Measurements from ENCODE around the gene TAF12. TPM values are rescaled to one million over a fixed set of nuclear protein-coding genes. Genes with fewer than 3 reads are reported as not detected.
A peak's percentile ranks its signal among the peaks of the same experiment; 100 is the strongest.
"Not testable (repeated sequence)": the region's sequence is repeated elsewhere in the genome, so short reads cannot be mapped to it uniquely, and the experiment has no call there.

Gene TAF12, protein sequence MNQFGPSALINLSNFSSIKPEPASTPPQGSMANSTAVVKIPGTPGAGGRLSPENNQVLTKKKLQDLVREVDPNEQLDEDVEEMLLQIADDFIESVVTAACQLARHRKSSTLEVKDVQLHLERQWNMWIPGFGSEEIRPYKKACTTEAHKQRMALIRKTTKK
- 16.5 TPM for total RNA-seq

DNA sequence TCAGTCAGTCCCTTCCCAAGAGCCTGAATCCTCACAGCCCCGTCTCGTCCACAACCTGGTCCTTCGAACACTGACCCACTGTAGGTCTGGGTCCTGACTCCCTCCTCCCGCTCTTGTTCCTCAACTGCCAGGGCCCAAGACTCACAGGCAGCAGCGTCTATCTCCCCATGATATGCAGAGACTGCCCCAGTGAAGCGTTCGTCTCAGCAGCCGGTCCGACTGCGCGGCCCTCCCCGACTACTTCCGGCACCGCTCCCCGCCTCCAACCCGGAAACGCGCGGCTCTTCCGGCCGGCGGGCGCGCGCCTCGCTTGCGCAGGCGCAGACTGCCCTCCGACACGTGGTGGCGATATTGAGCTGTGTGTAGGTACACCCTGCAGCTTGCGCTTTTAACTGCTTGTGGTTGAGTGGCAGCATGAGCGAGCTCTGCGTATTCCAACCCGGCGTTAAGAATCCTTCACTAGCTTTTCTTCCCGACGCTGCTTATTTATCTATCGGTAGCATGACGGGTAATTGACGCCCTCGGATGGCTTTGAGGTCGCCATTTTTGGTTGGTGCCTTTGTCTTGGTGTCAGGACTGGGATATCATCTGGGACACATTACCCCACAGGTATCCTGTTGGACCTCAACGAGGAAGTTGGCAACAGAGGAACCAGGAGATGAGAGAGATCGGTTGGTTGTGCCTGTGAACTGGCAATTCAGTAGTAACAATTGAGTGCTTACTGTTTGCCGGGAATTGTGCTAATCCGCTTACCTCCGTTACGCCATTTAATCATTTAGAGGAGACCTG is at the start of gene TAF12:
TSS of gene TAF12 (minus strand) at position 221 of the 789 bp plus-strand sequence. CDS start 20,986 bp downstream, outside the sequence.
- peak; percentile 95 for ATAC-seq

DNA sequence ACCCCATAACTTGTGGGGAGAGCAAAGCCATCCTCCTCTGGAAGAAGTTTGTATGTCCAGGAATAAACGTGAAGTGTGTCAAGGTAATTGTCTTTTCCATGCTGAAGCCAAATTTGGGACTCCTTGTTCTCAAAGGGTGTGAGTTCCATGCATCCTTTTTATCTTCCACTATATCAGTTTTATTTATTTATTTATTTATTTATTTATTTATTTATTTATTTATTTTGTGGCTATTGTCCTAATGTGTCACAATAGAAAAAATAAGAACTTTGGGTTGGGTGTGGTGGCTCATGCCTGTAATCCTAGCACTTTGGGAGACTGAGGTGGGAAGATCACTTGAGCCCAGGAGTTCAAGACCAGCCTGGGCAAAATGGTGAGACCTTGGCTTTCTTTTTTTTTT is 48.8 kb upstream of the TAF12 start:
- ATAC-seq: not testable (repeated sequence)

DNA sequence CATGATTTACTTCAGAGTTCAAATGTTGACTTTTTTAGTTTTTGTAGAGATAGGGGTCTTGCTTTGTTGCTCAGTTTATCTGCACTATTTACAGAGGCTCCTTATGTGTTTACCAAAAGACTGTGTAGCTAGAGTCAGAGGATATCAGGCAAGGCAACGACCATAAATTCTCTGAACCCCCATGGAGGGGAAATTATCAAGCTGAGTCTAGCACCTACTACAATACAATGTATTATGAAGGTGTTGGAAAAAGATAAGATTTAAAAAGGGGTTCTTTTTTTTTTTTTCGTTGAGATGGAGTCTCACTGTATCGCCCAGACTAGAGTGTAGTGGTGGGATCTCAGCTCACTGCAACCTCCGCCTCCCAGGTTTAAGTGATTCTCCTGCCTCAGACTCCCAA is 42.1 kb upstream of the TAF12 start:
- ATAC-seq: no peak

DNA sequence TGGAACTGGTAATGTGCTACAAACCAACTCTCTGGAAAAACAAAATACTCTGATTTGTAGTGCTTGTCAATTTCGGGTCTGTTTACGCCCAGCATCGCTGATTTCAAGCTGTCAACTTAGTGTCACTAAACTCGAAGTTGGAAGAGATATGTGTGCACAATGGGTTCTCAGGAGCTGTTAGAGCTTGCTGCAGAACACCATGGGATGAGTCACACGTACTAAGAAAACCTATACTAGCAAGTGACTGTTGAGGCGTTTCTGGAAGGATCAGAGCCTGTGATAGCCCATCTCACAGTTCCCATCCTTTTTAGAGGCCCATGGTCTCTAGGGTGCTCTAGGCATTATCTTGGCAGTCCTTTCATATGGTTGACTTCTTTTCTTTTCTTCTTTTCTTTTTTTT is 40.0 kb upstream of the TAF12 start:
- ATAC-seq: peak; percentile 75

DNA sequence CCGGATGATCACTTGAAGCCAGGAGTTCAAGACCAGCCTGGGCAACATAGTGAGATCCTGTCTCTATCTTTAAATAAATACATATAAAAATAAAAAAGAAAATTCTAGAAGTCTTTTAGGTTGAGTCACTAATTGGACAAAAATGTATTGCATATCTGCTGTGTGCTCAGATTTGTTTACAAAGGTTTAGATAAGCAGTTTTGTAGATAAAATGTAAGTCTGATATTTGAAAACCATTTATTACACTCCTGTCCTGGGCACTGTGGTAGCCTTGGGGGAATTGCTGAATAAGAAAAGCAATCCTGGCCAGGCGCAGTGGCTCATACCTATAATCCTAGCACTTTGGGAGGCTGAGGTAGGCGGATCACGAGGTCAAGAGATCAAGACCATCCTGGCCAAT is 37.3 kb upstream of the TAF12 start:
- no peak for ATAC-seq

DNA sequence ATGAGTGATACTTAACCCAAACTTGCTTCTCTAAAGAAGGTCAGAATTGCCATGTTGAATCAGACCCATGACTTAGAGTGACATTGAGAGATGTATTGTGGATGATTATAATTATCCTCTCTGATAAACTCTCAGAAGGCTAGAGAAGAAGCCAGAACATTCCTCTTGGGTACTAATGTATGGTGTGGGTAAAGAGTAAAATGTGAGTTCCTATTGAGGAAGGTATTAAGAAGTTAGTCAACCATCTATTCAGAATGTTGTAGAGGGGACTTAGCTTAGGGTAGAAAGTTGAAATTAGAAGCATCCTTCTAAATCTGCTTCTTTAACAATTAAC is 33.0 kb upstream of the TAF12 start:
- no peak for ATAC-seq

DNA sequence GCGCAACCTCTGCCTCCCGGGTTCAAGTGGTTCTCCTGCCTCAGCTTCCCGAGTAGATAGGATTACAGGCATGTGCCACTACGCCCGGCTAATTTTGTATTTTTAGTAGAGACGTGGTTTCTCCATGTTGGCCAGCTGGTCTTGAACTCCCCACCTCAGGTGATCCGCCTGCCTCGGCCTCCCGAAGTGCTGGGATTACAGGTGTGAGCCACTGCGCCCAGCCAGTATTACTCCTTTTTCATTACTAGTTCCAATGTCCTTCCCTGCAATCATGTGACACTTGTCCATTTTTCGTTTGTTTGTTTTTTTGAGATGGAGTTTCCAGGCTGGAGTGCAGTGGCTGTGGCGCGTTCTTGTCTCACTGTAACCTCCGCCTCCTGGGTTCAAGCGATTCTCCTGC is 30.1 kb upstream of the TAF12 start:
- ATAC-seq: not testable (repeated sequence)

DNA sequence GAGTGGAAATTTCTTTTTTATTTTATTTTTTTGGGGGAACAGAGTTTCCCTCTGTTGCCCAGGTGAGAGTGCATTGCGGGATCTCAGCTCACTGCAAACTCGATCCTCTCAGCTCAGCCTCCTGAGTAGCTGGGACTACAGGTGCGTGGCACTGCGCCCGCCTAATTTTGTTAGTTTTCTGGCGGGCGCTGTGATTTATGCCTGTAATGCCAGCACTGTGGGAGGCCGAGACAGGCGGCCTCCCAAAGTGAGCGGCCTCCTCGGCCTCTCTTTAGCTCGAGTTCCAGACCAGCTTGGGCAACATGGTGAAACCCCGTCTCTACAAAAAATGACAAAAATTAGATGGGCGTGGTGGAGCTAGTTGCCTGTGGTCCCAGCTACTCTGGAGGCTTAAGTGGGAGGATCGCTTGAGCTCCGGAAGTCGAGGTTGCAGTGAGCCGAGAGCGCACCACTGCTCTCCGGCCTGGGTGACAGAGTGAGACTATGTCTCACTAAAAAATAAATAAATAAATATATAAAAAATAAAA is 28.4 kb upstream of the TAF12 start:
- ATAC-seq: no peak

DNA sequence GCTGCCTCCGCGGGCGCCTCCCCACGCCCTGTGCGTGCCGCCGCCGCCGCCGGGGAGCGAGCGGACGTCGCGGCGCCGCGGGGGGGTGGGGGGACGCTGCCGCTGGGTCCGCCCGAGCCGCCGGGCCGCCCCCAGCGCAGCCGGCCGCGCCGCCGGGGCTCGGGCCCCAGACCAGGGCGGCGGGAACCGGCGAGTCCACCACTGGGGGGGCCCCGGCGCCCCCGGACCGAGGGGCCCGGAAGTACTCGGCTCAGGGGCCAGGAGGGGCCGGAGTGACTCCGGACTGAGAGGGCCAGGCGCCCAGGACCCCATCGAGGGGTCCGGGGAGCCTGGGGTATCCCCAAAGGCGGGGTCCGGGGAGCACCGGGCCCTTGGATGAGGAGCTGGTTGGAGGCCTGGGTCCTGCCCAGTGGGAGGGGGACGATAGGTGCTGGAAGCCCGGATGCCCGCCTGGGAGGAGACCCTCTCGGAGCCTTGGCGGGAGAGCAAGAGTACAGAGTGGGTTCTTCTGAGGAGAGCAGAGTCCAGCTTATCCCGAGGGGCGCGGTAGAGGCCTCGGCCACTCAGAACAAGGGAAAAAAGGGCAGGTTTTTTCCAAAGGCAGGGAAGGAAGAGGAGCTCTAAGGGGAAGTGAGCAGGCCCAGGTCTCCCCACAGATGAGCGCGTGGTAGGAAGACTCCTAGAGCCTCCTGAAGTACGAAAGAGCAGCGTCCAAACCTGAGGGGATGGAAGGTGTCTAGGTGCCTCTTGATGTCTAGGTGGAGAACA is 26.3 kb upstream of the TAF12 start:
- ATAC-seq: peak; percentile 74

DNA sequence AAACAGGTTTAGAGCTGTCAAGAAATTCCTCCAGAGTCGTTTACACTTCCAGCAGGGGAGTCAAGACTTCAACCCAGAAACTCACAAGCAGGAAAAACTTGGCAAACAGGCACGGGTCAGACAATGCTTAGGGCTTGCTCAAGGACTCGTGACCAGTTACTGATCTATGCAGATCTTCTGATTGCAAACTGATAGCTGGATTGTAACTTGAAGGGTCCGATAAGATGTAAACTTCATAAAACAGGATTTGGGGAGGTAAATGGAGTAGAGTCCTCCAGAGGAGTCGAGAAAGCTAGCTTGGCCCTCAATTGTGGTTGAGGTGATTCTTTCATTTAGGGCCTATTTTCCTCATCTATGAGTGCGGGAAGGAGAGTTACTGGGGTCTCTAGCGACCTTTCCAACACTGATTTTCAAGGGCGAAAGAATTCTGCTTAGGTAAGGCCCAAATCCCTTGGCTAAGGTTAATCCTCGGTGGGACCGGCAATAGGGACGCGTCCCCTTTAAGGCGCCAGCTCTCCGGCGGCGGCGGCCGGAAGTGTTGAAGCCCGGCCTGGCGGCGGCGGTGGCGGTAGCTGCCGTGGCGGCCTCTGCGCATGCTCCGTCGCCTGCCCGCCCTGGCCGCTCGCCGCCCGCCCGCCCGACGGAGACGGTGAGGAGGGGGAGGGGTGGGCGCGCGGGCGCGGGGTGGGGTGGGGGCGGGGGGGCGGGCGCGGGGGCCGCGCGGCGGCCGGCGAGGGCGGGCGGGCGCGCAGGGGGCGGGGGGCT is 25.5 kb upstream of the TAF12 start, which contains the start of gene GMEB1:
TSS of gene GMEB1 (plus strand) at position 594 of the 765 bp plus-strand sequence. CDS start 14,829 bp downstream, outside the sequence.
- ATAC-seq: peak; percentile 86

DNA sequence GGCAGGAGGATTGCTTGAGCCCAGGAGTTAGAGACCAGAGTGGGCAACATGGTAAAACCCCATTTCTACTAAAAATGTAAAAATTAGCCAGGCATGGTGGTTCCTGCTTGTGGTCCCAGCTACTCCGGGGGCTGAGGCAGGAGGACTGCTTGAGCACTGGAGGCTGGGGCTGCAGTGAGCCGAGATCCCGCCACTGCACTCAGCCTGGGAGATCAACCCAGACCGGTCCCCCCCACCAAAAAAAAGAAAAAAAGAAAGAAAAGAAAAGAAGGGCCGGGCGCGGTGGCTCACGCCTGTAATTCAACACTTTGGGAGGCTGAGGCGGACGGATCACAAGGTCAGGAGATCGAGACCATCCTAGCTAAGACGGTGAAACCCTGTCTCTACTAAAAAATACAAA is 23.9 kb upstream of the TAF12 start:
- no peak for ATAC-seq

DNA sequence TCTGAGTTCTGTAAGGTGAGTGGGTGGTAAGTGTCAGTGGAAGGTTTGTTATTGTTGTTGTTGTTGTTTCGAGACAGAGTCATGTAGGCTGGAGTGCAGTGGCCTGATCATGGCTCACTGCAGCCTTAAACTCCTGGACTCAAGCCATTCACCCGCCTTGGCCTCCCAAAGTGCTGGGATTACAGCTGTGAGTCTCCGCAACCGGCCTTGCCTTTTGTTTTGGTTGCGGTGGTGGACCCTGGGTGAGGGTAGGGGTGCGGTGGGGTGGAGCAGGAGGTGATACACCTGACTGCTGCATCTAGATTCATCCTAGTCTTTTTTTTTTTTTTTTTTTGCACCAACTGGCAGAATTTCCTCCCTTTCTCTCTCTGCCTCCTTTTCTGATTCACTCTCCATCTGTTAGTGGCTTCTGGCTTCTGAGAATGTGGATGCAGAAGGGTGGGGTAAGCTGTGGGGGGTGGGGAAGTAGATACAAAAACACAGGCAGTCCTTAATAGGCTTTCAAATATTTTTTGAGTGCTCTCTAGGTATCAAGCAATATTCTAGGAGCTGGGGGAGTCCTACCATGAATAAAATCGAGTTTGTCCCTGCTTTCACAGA is 21.1 kb upstream of the TAF12 start:
- ATAC-seq: no peak

DNA sequence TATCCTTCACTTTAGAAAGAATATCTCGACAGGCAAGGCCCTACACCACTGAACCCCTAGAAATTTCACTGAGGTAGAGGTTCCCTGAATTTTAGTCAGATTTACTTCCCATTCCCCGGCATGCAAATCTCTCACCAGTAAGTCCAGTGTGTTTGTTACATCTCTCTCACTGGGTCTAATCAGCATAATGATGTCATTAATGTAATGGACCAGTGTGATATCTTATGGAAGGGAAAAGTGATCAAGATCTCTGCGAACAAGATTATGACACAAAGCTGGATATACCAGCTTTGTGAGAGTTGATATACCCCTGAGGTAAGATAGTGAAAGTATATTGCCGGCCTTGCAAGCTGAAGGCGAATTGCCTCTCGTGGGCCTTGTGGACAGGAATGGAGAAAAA is 13.5 kb upstream of the TAF12 start:
- no peak for ATAC-seq

DNA sequence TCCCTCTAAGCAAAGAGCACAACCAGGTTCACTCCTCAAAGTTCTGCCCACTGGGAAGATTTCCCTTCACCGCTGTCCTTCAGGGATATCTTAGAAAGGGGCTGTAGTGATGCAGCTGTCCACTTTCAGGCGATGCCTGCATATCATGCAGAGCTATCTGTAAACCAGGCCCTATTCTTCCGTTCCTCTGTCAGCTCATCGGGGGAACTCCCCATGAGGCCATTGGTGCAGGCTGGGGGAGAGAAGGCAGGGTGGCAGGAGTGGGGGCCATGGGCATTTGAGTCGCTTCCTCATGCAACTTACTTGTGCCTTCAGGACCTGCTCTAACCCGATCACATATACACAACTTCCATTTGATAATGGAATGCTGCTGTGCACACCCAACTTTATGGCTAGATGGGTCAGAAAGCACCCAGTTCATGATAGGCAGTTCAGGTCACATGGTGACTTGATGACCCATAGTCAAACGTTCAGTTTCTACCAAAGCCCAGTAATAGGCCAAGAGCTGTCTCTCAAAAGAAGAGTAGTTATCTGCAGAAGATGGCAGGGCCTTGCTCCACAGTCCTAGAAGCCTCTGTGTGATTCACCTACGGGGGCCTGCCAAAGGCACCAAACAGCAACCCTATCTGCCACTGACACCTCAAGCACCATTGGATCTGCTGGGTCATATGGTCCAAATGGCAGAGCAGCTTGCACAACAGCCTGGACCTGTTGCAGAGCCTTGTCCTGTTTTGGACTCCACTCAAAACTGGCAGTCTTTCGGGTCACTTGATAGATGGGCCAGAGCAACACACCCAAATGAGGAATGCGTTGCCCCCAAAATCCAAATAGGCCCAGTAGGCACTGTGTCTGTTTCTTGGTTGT is 12.8 kb upstream of the TAF12 start:
- ATAC-seq: not testable (repeated sequence)

DNA sequence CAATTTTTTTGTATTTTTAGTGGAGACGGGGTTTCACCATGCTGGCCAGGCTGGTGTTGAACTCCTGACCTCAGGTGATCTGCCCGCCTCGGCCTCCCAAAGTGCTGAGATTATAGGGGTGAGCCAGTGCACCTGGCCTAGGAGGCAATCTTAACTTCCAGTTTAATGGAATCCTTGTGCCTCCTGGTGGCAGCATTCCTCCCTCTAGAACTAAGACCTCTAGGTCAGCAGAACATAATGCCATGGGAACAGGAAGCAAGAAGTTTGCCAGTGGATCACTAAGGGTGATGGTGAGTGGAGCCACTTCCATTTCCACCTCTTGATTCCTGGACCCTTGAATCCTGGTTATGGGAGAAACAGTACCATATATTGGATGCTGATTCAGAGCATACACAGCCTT is 11.0 kb upstream of the TAF12 start:
- not testable (repeated sequence) for ATAC-seq

DNA sequence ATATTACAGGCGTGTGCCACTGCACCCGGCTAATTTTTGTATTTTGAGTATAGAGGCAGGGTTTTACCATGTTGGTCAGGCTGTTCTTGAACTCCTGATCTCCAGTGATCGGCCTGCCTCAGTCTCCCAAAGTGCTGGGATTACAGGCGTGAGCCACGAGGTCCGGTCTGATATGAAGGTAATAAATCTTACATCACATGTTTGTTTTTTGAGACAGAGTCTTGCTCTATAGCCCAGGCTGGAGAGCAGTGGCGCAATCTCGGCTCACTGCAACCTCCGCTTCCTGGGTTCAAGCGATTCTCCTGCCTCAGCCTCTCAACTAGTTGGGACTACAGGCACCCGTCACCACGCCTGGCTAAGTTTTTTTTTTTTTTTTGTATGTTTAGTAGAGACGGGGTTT is 10.2 kb upstream of the TAF12 start:
- ATAC-seq: not testable (repeated sequence)

DNA sequence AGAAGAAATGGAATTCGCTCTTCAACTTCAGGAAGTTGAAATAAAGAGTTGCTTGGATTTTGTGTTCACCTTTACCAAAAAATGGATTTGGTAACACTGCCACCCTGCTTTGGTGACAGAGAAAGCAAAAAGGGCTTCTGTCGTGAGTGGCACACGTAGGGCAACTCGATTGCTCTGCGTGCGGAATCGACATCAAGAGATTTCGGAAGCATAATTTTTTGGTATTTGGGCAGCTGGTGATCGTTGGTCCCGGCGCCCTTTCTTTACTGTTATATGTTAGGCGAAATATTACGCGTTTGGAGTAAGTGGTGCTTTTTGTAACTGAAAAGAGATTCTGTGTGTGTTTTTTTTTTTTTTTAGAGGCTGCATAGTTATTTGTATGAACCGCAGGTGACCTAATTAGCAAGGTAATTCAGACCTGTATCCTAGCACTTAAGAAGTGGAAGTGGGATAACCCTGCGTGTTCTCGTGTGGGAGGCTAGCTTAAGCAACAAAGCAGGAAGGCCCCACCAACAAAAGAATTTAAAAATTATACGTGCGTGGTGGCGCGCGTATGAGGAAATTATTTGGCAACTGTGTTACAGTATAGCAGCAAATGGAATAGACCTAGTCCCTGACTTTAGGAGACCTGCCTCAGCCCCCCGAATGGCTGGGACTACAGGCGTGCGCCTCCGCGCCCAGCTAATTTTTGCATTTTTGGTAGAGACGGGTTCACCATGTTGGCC is 5.8 kb upstream of the TAF12 start, which contains the start of gene RNU11:
TSS of gene RNU11 (plus strand) at position 127 of the 725 bp plus-strand sequence.
- peak; percentile 87 for ATAC-seq

DNA sequence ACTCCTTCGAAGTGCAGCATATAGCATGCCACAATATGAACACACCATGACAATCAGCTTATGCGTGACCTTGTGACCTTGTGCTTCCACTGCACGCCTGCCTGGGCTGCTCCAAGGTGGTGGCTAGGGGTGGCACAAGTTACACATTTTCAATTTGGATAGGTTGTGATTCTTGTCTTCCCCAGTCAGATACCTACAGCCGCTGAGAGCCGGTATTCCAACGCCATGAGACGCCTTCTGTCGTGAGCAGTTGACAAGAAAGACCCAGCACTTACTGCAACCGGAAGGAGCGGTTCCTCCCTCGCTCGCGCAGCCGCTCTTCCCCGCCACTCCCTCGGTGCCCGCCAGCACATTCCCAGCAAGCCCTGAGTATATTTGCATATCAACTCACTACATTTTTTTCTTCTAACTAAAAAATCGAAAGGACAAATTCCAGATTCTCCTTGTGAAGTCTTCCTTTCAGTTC is 5.2 kb upstream of the TAF12 start:
- peak; percentile 86 for ATAC-seq

DNA sequence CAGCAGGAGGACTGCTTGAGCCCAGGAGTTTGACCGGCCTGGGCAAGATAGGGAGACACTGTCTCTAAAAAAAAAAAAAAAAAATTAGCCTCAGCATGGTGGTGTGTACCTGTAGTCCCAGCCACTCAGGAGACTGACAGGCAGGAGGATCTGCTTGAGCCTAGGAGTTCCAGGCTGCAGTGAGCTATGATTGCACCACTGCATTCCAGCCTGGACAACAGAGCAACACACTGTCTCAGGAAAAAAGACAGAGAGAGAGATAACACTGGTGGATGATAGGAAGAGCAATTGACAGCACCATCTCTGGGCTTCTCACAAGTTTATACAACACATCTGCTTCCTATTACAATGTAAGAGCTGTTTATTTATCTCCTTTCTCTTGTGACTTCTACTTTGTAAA is 3.2 kb upstream of the TAF12 start:
- no peak for ATAC-seq

DNA sequence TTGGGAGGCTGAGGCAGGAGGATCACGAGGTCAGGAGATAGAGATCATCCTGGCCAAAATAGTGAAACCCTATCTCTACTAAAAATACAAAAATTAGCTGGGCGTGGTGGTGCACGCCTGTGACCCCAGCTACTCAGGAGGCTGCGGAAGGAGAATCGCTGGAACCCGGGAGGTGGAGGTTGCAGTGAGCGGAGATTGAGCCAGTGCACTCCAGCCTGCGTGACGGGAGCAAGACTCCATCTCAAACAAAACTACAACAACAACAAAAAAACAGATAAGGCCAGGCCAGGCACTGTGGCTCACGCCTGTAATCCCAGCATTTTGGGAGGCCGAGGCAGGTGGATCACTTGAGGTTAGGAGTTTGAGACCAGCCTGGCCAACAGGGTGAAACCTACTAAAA is 2.5 kb upstream of the TAF12 start:
- ATAC-seq: not testable (repeated sequence)

Data from esophagus mucosa (tissue), 1 donor.